HEK293 (cell line): Measurements from ENCODE around the gene FOLH1.
A peak's percentile ranks its signal among the peaks of the same experiment; 100 is the strongest.
"Not testable (repeated sequence)": the region's sequence is repeated elsewhere in the genome, so short reads cannot be mapped to it uniquely, and the experiment has no call there.

Experiments used
- CTCF ChIA-PET: fragments of 350-600 bp; formaldehyde crosslinking; extraction: SDS; loops from one replicate; lab custom pipeline; 2021; ENCODE audit warnings: antibody characterized with exemption; lab: Yijun Ruan, JAX
- POLR2A ChIA-PET: fragments of 300-600 bp; formaldehyde crosslinking; extraction: SDS; loops from one replicate; lab custom pipeline; 2020; ENCODE audit warnings: antibody characterized with exemption, inconsistent platforms; lab: Yijun Ruan, JAX
- H3K27ac ChIP-seq: fragments of 200-500 bp; sonication (Bioruptor generic); 2 replicates; pipeline ENCODE4 v1.5.1; 2014; ENCODE audit warnings: low read depth, low read length, control low read depth, inconsistent platforms; ENCODE audit errors: extremely low read depth
- H3K36me3 ChIP-seq, 2 experiments: fragments of 200-500 bp in 1 of 2; sonication (Bioruptor generic) in 1 of 2; 1 replicate in 1 of 2; 2 replicates in 1 of 2; pipeline ENCODE4 v1.5.1; 2014 to 2017; ENCODE audit warnings: inconsistent platforms in 2 of 2, low read length in 2 of 2; ENCODE audit not compliant: control insufficient read depth in 2 of 2, insufficient read depth in 1 of 2
- H3K4me1 ChIP-seq: fragments of 200-500 bp; sonication (Bioruptor generic); 2 replicates; pipeline ENCODE4 v1.5.1; 2014; ENCODE audit warnings: mild to moderate bottlenecking, low read length, inconsistent platforms; ENCODE audit not compliant: control insufficient read depth, insufficient read depth
- H3K4me3 ChIP-seq: 2 replicates; pipeline ENCODE4 v1.5.1; 2011; ENCODE audit warnings: low read depth, mild to moderate bottlenecking, control low read depth, low read length, moderate library complexity
- H3K9me3 ChIP-seq: fragments of 200-500 bp; sonication (Bioruptor generic); 2 replicates; pipeline ENCODE4 v1.5.1; 2014; ENCODE audit warnings: low read depth, low read length, inconsistent platforms; ENCODE audit not compliant: control insufficient read depth, insufficient read depth
- YY1 ChIP-seq: fragments of 450-650 bp; formaldehyde crosslinking; IDR thresholded peaks from 2 replicates; pipeline ENCODE4 v1.5.1; 2018; ENCODE audit warnings: missing biosample characterization, missing genetic modification characterization
- ZBTB7A ChIP-seq: fragments of 450-650 bp; formaldehyde crosslinking; IDR thresholded peaks from 2 replicates; pipeline ENCODE4 v1.5.1; 2016; ENCODE audit warnings: low read depth, missing biosample characterization, missing genetic modification characterization
- ZNF169 ChIP-seq: fragments of 450-650 bp; formaldehyde crosslinking; IDR thresholded peaks from 2 replicates; pipeline ENCODE4 v1.5.1; 2016; ENCODE audit warnings: missing biosample characterization, missing genetic modification characterization
- ZNF175 ChIP-seq: fragments of 450-650 bp; formaldehyde crosslinking; IDR thresholded peaks from 2 replicates; pipeline ENCODE4 v1.5.1; 2016; ENCODE audit warnings: missing biosample characterization, missing genetic modification characterization
- ZNF23 ChIP-seq: fragments of 450-650 bp; formaldehyde crosslinking; IDR thresholded peaks from 2 replicates; pipeline ENCODE4 v1.5.1; 2016; ENCODE audit warnings: missing biosample characterization, missing genetic modification characterization, borderline replicate concordance
- ZNF423 ChIP-seq: fragments of 450-650 bp; formaldehyde crosslinking; IDR thresholded peaks from 2 replicates; pipeline ENCODE4 v1.5.1; 2016; ENCODE audit warnings: missing biosample characterization, missing genetic modification characterization
- ZNF571 ChIP-seq: fragments of 450-650 bp; formaldehyde crosslinking; IDR thresholded peaks from 2 replicates; pipeline ENCODE4 v1.5.0; 2017; ENCODE audit warnings: missing biosample characterization, missing genetic modification characterization
- ZNF658 ChIP-seq: fragments of 450-650 bp; formaldehyde crosslinking; IDR thresholded peaks from 2 replicates; pipeline ENCODE4; 2016; ENCODE audit warnings: missing biosample characterization, missing genetic modification characterization
- ZNF664 ChIP-seq: fragments of 450-650 bp; formaldehyde crosslinking; IDR thresholded peaks from 2 replicates; pipeline ENCODE4 v1.5.1; 2016; ENCODE audit warnings: missing biosample characterization, missing genetic modification characterization
- TF ChIP-seq, protein P1 (sequence below): fragments of 450-650 bp; formaldehyde crosslinking; IDR thresholded peaks from 2 replicates; pipeline ENCODE4 v1.5.1; 2017; ENCODE audit warnings: missing biosample characterization, missing genetic modification characterization

Gene FOLH1

DNA sequence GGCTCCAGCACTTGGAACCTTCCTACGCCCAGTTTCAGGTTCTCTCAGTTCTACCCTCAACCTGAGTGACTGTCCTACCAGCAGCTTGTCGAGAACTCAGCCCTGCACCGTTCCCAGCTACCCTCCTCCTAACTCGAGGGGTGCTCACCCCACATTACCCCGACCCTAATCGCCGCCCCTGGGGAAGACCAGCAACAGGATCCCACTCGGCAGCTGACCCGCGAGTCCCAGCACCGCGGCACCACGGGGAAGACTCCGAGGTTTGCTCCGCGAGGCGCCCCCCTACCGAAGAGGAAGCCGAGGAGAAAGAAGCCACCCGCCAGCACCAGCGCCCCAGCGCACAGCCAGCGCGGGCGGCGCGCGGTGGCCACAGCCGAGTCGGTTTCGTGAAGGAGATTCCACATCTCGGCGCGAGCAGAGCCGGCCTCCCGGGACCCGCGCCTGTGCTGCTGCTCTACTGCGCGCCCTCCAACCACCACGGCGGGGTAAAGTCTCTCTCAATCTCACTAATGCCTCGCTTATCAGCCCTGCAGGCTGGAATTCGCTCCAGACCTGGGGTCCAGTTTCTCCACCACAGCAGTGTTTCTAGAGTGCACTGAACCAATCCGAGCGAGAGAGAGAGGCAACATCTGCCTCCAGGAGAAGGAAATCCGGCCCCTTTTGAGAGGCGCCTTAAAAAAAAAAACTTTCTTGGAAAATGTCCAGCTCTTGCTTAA is at the start of gene FOLH1:
TSS of gene FOLH1 (minus strand) at position 597 of the 716 bp plus-strand sequence. CDS start at position 404, 193 bp downstream.
- no peaks in the 10 kb centered on the region for H3K36me3 ChIP-seq
- no peaks in the 10 kb centered on the region for H3K9me3 ChIP-seq
- H3K27ac ChIP-seq, result no peak within 1 kb of the TSS
- CTCF ChIA-PET, result interaction anchor here (0.7 kb wide), 1 partner anchor 41 kb away, joined by 3 read pairs; no protein-coding TSS in a partner anchor
- H3K4me1 ChIP-seq, result no peaks in the 10 kb centered on the region
- TF ChIP-seq ZNF423 (tag by site-specific recombination) (no peak), ZNF658 (tag by site-specific recombination) (no peak), ZNF664 (tag by site-specific recombination) (no peak), ZNF23 (no peak), ZNF571 (no peak), YY1 (tag by site-specific recombination) (no peak), ZNF169 (tag by site-specific recombination) (no peak), ZNF175 (tag by site-specific recombination) (no peak), ZBTB7A (no peak)
- TF ChIP-seq, protein P1, sequence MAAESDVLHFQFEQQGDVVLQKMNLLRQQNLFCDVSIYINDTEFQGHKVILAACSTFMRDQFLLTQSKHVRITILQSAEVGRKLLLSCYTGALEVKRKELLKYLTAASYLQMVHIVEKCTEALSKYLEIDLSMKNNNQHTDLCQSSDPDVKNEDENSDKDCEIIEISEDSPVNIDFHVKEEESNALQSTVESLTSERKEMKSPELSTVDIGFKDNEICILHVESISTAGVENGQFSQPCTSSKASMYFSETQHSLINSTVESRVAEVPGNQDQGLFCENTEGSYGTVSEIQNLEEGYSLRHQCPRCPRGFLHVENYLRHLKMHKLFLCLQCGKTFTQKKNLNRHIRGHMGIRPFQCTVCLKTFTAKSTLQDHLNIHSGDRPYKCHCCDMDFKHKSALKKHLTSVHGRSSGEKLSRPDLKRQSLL (tag by site-specific recombination), result no peak
- H3K4me3 ChIP-seq, result peak within 1 kb of the TSS; percentile 37
- POLR2A ChIA-PET, result no interaction called here

DNA sequence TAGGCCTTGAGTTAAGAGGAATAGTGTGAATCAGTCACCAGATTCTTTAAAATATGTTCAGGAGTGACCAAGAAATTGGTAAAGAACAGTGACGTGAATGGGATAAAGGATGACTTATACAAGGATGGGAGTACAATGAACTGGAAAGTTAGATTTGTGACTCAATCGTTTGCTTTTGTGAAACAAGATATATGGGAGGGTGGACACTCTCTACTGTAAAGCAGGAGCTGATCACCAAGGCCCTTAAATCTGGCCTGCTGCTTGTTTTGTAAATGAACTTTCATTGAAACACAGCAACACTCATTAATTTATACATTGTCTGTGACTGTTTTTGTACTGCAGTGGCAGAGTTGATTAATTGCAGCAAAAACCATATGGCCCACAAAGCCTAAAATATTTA is 46.7 kb upstream of the FOLH1 start:
- CTCF ChIA-PET, H3K27ac ChIP-seq, H3K4me1 ChIP-seq, H3K9me3 ChIP-seq, H3K4me3 ChIP-seq, POLR2A ChIA-PET, H3K36me3 ChIP-seq: not testable (repeated sequence)

DNA sequence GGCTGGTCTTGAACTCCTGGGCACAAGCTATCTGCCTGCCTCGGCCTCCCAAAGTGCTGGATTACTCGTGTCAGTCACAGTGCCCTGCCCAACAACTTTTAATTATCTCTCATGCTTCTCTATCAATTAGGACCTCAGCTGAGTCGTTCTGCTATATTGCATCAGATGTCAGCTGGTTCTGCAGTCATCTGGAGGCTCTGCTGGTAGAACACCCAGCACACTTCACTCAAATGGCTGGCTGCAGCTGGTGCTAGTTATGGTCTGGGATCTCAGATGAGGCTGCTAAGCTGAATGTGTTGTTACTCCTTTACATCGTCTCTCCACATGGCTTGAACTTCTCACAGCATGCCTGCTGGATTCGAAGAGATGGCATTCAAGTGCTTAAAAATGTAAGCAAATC is 42.8 kb upstream of the FOLH1 start:
- POLR2A ChIA-PET, H3K36me3 ChIP-seq, CTCF ChIA-PET, H3K27ac ChIP-seq, H3K4me1 ChIP-seq, H3K9me3 ChIP-seq, H3K4me3 ChIP-seq: not testable (repeated sequence)

DNA sequence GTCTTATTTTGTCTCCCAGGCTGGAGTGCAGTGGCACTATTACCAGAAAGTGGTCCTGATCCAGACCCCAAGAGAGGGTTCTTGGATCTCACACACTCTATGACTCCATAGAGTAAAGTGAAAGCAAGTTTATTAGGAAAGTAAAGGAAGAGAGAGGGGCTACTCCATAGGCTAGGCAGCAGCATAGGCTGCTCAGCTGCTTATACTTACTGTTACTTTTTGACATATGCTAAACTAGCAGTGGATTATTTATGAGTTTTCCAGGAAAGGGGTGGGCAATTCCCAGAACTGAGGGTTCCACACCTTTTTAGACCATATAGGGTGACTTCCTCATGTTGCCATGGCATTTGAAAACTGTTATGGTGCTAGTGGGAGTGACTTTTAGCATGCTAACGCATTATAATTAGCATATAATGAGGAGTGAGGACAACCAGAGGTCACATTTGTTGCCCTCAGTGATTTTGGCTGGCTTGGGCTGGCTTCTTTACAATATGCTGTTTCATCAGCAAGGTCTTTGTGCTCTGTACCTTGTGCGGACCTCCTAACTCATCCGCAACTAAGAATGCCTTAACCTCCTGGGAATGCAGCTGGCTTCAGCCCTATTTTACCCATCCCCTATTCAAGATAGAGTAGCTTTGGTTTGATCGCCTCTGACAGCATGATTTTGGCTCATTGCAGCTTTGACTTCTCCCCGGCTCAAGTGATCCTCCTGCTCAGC is 42.2 kb upstream of the FOLH1 start:
- H3K36me3 ChIP-seq, POLR2A ChIA-PET, H3K4me1 ChIP-seq, H3K9me3 ChIP-seq, CTCF ChIA-PET, H3K4me3 ChIP-seq, H3K27ac ChIP-seq: not testable (repeated sequence)

DNA sequence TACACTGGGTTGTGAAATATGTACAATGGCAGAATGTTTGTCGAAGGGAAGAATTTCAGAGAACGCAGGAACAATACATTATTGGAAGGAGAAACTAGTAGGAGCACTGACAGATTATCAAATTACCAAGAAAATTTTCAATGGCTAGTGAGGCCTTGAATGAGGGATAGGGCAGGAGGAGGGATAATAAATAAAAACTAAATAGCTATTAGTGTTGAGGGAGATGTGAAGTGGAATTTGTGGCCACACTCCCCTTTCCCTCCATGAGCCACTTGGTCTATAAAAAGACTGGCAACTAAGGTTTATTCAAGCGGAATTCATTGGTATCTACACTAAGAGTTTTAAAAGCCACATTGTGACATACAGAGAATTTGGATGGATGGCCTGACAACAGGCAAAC is 41.0 kb upstream of the FOLH1 start:
- POLR2A ChIA-PET, H3K4me3 ChIP-seq: not testable (repeated sequence)
- CTCF ChIA-PET, result interaction anchor here (0.6 kb wide), 1 partner anchor 41 kb away, joined by 3 read pairs; no protein-coding TSS in a partner anchor

DNA sequence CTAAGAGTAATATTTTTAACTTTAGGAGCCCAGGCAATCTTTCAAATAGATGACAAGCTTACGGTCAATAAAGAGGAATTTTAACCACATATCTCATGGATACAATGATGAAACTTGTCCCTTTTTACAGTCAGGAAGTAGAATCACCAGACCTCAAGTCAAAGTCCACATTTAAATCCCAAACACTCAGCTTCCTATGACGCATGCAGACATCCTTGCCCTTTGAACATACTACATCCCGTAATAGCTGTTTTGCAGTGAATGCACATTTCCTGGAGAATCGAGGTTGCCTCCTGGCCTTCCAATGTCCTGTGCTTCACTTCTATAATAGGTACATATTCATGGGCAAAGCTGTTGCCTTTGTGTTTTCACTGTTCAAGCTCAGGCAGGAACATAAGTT is 25.3 kb upstream of the FOLH1 start:
- CTCF ChIA-PET, H3K4me3 ChIP-seq, H3K9me3 ChIP-seq, H3K4me1 ChIP-seq, H3K27ac ChIP-seq, H3K36me3 ChIP-seq: not testable (repeated sequence)
- POLR2A ChIA-PET, result interaction anchor here (0.6 kb wide), 1 partner anchor 771 kb away, joined by 3 read pairs; no protein-coding TSS in a partner anchor

More for the DNA sequence above, 41.0 kb upstream of the FOLH1 start:
- H3K36me3 ChIP-seq, H3K9me3 ChIP-seq, H3K4me1 ChIP-seq, H3K27ac ChIP-seq: not testable (repeated sequence)

DNA sequence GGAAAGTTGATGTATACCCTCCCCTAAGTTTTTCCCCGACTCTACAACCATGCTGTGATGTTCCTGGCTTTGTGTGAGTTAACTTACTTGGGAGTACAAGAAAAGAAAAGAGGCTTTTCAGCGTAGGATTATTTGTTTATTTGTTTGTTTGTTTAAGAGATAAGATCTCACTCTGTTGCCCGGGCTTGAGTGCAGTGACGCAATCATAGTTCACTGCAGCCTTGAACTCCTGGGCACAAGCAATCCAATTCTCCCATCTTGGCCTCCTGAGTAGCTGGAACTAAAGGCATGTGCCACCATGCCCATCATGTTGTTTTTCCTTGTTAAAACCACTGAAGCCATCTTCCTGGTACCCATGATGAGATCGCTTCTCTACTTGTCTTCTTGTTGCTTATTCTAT is 24.6 kb upstream of the FOLH1 start:
- H3K36me3 ChIP-seq, H3K4me3 ChIP-seq, H3K9me3 ChIP-seq, H3K27ac ChIP-seq, H3K4me1 ChIP-seq, POLR2A ChIA-PET: not testable (repeated sequence)
- CTCF ChIA-PET, result interaction anchor here (0.6 kb wide), 1 partner anchor 231 kb away, joined by 3 read pairs; no protein-coding TSS in a partner anchor

DNA sequence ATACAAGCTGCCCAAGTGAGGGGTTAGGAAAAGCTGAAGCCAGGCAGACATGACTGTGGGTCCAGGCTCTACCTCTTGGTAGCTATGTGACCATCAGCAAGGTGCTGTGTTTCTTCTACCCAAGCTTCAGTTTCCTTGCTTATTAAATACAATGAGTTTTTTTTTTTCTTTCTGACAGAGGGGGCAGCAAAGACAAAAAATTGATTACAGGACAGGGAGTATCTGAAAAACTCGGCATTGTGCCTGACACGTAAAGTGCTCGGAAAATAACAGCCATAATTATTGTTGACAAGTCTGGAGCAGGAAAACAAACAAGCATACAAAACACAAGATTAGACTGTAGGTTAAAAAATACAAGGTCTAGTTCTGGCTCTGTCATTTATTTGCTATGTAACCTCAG is 23.3 kb upstream of the FOLH1 start:
- H3K4me3 ChIP-seq, POLR2A ChIA-PET, H3K9me3 ChIP-seq, H3K36me3 ChIP-seq, H3K4me1 ChIP-seq, H3K27ac ChIP-seq: not testable (repeated sequence)
- CTCF ChIA-PET, result interaction anchor here (0.6 kb wide), 1 partner anchor 766 kb away, joined by 4 read pairs; no protein-coding TSS in a partner anchor
